PFSK-1 (cell line): ENCODE results near the gene RBBP8NL.

Source experiments
- FOXP2 ChIP-seq: optimal IDR thresholded peaks from 2 replicates; pipeline ENCODE3; 2011; ENCODE audit warnings: borderline replicate concordance, control low read depth, inconsistent platforms; ENCODE audit not compliant: insufficient read depth; ENCODE audit errors: extremely low read length, extremely low read depth
- POLR2AphosphoS5 ChIP-seq: IDR thresholded peaks from 2 replicates; pipeline ENCODE4 v1.6.1; 2012; ENCODE audit warnings: low read depth, mild to moderate bottlenecking, control low read depth, low read length, moderate library complexity
- REST ChIP-seq, 2 experiments: IDR thresholded peaks; 2 replicates each; pipeline versions ENCODE4 v1.6.1 to v1.8.0; 2011 to 2012; ENCODE audit warnings: low read depth in 2 of 2, low read length in 2 of 2, control low read depth in 1 of 2, inconsistent platforms in 1 of 2, mild to moderate bottlenecking in 1 of 2, moderate library complexity in 1 of 2; ENCODE audit not compliant: insufficient read depth in 1 of 2
- SIN3A ChIP-seq: IDR thresholded peaks from 2 replicates; pipeline ENCODE4 v1.6.1; 2012; ENCODE audit warnings: mild to moderate bottlenecking, low read length, moderate library complexity, borderline replicate concordance; ENCODE audit not compliant: insufficient read depth
- TAF1 ChIP-seq: IDR thresholded peaks from 2 replicates; pipeline ENCODE4 v1.6.1; 2012; ENCODE audit warnings: low read length, control low read depth, borderline replicate concordance; ENCODE audit not compliant: insufficient read depth

GRCh38 chr20:62362590-62362940 is 64.8 kb downstream of the RBBP8NL start:
- TF ChIP-seq SIN3A (no peak), POLR2AphosphoS5 (no peak), TAF1 (no peak), REST (IDR thresholded peaks at IDR 0.05; ENCODE audit: insufficient read depth in 1 of 2, low read depth in 2 of 2, low read length in 2 of 2) (no peak), FOXP2 (no peak)
